ENCODE data around the gene NT5C2.
"Not testable (repeated sequence)": the region's sequence is repeated elsewhere in the genome, so short reads cannot be mapped to it uniquely, and the experiment has no call there.

The NT5C2 gene

GRCh38 chr10:103224133-103224532 lies 31.1 kb upstream of the NT5C2 start:
- TF ChIP-seq ISL1 (CRISPR knock-in tag; IDR thresholded peaks at IDR 0.05), result no peak
- no peak for TF ChIP-seq TSHZ2 (CRISPR knock-in tag; IDR thresholded peaks at IDR 0.05)
- no peak for TF ChIP-seq ARNTL (CRISPR knock-in tag; IDR thresholded peaks at IDR 0.05; ENCODE audit: borderline replicate concordance, low read depth)
- ATAC-seq, result no peak

GRCh38 chr10:103216362-103216761 lies 23.3 kb upstream of the NT5C2 start:
- peak; percentile 58 for TF ChIP-seq ISL1 (CRISPR knock-in tag; IDR thresholded peaks at IDR 0.05)
- ATAC-seq, result not testable (repeated sequence)

GRCh38 chr10:103215601-103216000 lies 22.5 kb upstream of the NT5C2 start:
- no peak for TF ChIP-seq PATZ1 (CRISPR knock-in tag; IDR thresholded peaks at IDR 0.05; ENCODE audit: borderline replicate concordance)
- no peak for ATAC-seq

GRCh38 chr10:103210262-103210661 lies 17.2 kb upstream of the NT5C2 start:
- ATAC-seq, result not testable (repeated sequence)

- ATAC-seq, result not testable (repeated sequence)
These were observed 14.6 kb upstream of the NT5C2 start for GRCh38 chr10:103207643-103208042.

GRCh38 chr10:103207141-103207540 lies 14.1 kb upstream of the NT5C2 start:
- TF ChIP-seq ZNF565 (CRISPR knock-in tag; conservative IDR thresholded peaks at IDR 0.05; ENCODE audit: low read depth) (no peak), GLIS3 (CRISPR knock-in tag; IDR thresholded peaks at IDR 0.05) (no peak), ZFP3 (CRISPR knock-in tag; IDR thresholded peaks at IDR 0.05) (no peak), ESRRG (CRISPR knock-in tag; IDR thresholded peaks at IDR 0.05) (no peak)
- ATAC-seq, result no peak

GRCh38 chr10:103206715-103207114 lies 13.6 kb upstream of the NT5C2 start:
- ATAC-seq, result not testable (repeated sequence)

GRCh38 chr10:103205401-103205800 lies 12.3 kb upstream of the NT5C2 start:
- ATAC-seq, result not testable (repeated sequence)

- no peak for ATAC-seq
- TF ChIP-seq CSDC2 (CRISPR knock-in tag; IDR thresholded peaks at IDR 0.05) (no peak), ZC3H10 (CRISPR knock-in tag; IDR thresholded peaks at IDR 0.05) (no peak), OSR1 (CRISPR knock-in tag; IDR thresholded peaks at IDR 0.05) (no peak), SNAI2 (CRISPR knock-in tag; IDR thresholded peaks at IDR 0.05) (no peak), ISL1 (CRISPR knock-in tag; IDR thresholded peaks at IDR 0.05) (no peak), CSRNP3 (CRISPR knock-in tag; IDR thresholded peaks at IDR 0.05) (no peak), PATZ1 (CRISPR knock-in tag; IDR thresholded peaks at IDR 0.05; ENCODE audit: borderline replicate concordance) (no peak), PPARA (CRISPR knock-in tag; IDR thresholded peaks at IDR 0.05; ENCODE audit: borderline replicate concordance) (no peak), TCF4 (CRISPR knock-in tag; IDR thresholded peaks at IDR 0.05; ENCODE audit: borderline replicate concordance) (no peak), ZNF565 (CRISPR knock-in tag; conservative IDR thresholded peaks at IDR 0.05; ENCODE audit: low read depth) (no peak), ZNF8 (CRISPR knock-in tag; IDR thresholded peaks at IDR 0.05) (no peak), TOX (CRISPR knock-in tag; IDR thresholded peaks at IDR 0.05; ENCODE audit: borderline replicate concordance) (no peak), POU6F1 (CRISPR knock-in tag; IDR thresholded peaks at IDR 0.05; ENCODE audit: borderline replicate concordance, low read depth) (no peak)
These were observed 11.5 kb upstream of the NT5C2 start for GRCh38 chr10:103204353-103205255.
